Mammary epithelial cell (primary cell): ENCODE results near the gene FAM229A.

Source experiments
- EZH2 ChIP-seq: IDR thresholded peaks from 2 replicates; pipeline ENCODE4 v1.6.1; 2012; ENCODE audit warnings: low read length, inconsistent platforms, borderline replicate concordance
- TF ChIP-seq, protein P1 (sequence below), 2 donors: IDR thresholded peaks in 1 of 2; conservative IDR thresholded peaks in 1 of 2; 2 replicates each; pipeline ENCODE4 v1.5.1; 2011 to 2012; ENCODE audit warnings: inconsistent platforms in 2 of 2, low read length in 2 of 2, mild to moderate bottlenecking in 2 of 2, control low read depth in 1 of 2, low read depth in 1 of 2; ENCODE audit not compliant: insufficient read depth in 1 of 2; ENCODE audit errors: extremely low read depth in 1 of 2

GRCh38 chr1:32331549-32331948 lies 30.7 kb downstream of the FAM229A start:
- no peak for TF ChIP-seq EZH2
- TF ChIP-seq, protein P1, sequence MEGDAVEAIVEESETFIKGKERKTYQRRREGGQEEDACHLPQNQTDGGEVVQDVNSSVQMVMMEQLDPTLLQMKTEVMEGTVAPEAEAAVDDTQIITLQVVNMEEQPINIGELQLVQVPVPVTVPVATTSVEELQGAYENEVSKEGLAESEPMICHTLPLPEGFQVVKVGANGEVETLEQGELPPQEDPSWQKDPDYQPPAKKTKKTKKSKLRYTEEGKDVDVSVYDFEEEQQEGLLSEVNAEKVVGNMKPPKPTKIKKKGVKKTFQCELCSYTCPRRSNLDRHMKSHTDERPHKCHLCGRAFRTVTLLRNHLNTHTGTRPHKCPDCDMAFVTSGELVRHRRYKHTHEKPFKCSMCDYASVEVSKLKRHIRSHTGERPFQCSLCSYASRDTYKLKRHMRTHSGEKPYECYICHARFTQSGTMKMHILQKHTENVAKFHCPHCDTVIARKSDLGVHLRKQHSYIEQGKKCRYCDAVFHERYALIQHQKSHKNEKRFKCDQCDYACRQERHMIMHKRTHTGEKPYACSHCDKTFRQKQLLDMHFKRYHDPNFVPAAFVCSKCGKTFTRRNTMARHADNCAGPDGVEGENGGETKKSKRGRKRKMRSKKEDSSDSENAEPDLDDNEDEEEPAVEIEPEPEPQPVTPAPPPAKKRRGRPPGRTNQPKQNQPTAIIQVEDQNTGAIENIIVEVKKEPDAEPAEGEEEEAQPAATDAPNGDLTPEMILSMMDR (conservative IDR thresholded peaks at IDR 0.05 in 1 of 2, IDR thresholded peaks at IDR 0.05 in 1 of 2; ENCODE audit: extremely low read depth in 1 of 2, insufficient read depth in 1 of 2, low read depth in 1 of 2, low read length in 2 of 2), result no peak
